Stimulated activated CD4-positive, alpha-beta T cell treated with anti-CD3 and anti-CD28 coated beads, Interleukin-4, amount 100 ng/mL, for 24 hours (primary cell): Measurements from ENCODE around the gene TTC33.
"Not testable (repeated sequence)": the region's sequence is repeated elsewhere in the genome, so short reads cannot be mapped to it uniquely, and the experiment has no call there.

ENCODE experiments used
- DNase-seq: peaks from one replicate; pipeline ENCODE4 v3.0.0-alpha.2; 2020

TTC33 gene

GRCh38 chr5:40716000-40716399 is 39.8 kb downstream of the TTC33 start:
- DNase-seq, result no peak

- DNase-seq, result no peak
Measured at GRCh38 chr5:40714001-40714400, 41.8 kb downstream of the TTC33 start.

- not testable (repeated sequence) for DNase-seq
Measured at GRCh38 chr5:40710575-40710974, 45.2 kb downstream of the TTC33 start.

- not testable (repeated sequence) for DNase-seq
Measured at GRCh38 chr5:40705484-40705883, 50.3 kb downstream of the TTC33 start.

- DNase-seq, result not testable (repeated sequence)
Measured at GRCh38 chr5:40702027-40702426, 53.7 kb downstream of the TTC33 start.

- no peak for DNase-seq
Measured at GRCh38 chr5:40700116-40700782, 55.5 kb downstream of the TTC33 start.

GRCh38 chr5:40694433-40694832 is 61.3 kb downstream of the TTC33 start:
- DNase-seq, result no peak

- DNase-seq, result no peak
Measured at GRCh38 chr5:40691894-40692293, 63.9 kb downstream of the TTC33 start.

GRCh38 chr5:40690267-40690666 is 65.5 kb downstream of the TTC33 start:
- no peak for DNase-seq

GRCh38 chr5:40689438-40689837 is 66.3 kb downstream of the TTC33 start:
- peak; percentile 67 for DNase-seq

- DNase-seq, result no peak
Measured at GRCh38 chr5:40688996-40689395, 66.8 kb downstream of the TTC33 start.

- DNase-seq, result peak; percentile 91
Measured at GRCh38 chr5:40688127-40688761, 67.5 kb downstream of the TTC33 start.

GRCh38 chr5:40687321-40687720 is 68.4 kb downstream of the TTC33 start:
- peak; percentile 48 for DNase-seq

GRCh38 chr5:40685976-40686486 is 69.7 kb downstream of the TTC33 start:
- DNase-seq, result no peak

GRCh38 chr5:40685193-40685592 is 70.6 kb downstream of the TTC33 start:
- DNase-seq, result no peak

- DNase-seq, result no peak
Measured at GRCh38 chr5:40683305-40683704, 72.5 kb downstream of the TTC33 start.

GRCh38 chr5:40682154-40683017 is 73.4 kb downstream of the TTC33 start:
- peak; percentile 25 for DNase-seq

GRCh38 chr5:40681363-40682153 is 74.2 kb downstream of the TTC33 start:
- peak; percentile 48 for DNase-seq

- peak; percentile 58 for DNase-seq
Measured at GRCh38 chr5:40680741-40681362, 74.9 kb downstream of the TTC33 start.

- peak; percentile 38 for DNase-seq
Measured at GRCh38 chr5:40679913-40680681, 75.7 kb downstream of the TTC33 start, which contains the start of gene PTGER4. PTGER4 (plus strand) TSS chr5:40679915; CDS start chr5:40680994, 1,079 bp downstream.
